Measurements from ENCODE around the gene PRDM11. TPM values are rescaled to one million over a fixed set of nuclear protein-coding genes. Genes with fewer than 3 reads are reported as not detected.

The PRDM11 gene
- total and polyA plus RNA-seq, 2 of the 4 experiments (the other 2 are of a cell fraction): 2.2 to 2.7 TPM

- Histone ChIP-seq H3K27me3 (ENCODE audit: control insufficient read depth, insufficient read depth, low read length) (peaks cover 21% of the 10 kb centered on the region; the same call in 1 of the 2 replicates), H3K18ac (ENCODE audit: low read depth, low read length) (no peak overlapping the region), H2BK20ac (ENCODE audit: low read depth, low read length) (no peak overlapping the region), H3K4me2 (ENCODE audit: low read depth, low read length) (no peak overlapping the region), H3K4me3 (ENCODE audit: insufficient read depth, low read depth, low read length) (no peak overlapping the region), H3K27ac (ENCODE audit: insufficient read depth, low read length) (no peak overlapping the region), H3K9me1 (ENCODE audit: insufficient read depth, low read length) (no peaks in the 10 kb centered on the region), H3K79me1 (ENCODE audit: low read depth in 1 of 2, low read length in 2 of 2) (no peaks in the 10 kb centered on the region), H4K5ac (ENCODE audit: low read depth, low read length) (no peak overlapping the region), H4K20me1 (ENCODE audit: insufficient read depth, low read length) (no peaks in the 10 kb centered on the region), H3K56ac (ENCODE audit: extremely low read depth, insufficient read depth, low read length) (no peak overlapping the region), H3K36me3 (ENCODE audit: control insufficient read depth, insufficient read depth, low read length) (no peaks in the 10 kb centered on the region), H2AFZ (replicated peaks; ENCODE audit: low read length, poor library complexity) (no peak overlapping the region), H2BK120ac (ENCODE audit: low read depth, low read length) (no peak overlapping the region), H3K23ac (ENCODE audit: low read depth, low read length) (no peak overlapping the region), H3K4me1 (ENCODE audit: control insufficient read depth, insufficient read depth, low read length) (no peaks in the 10 kb centered on the region), H4K91ac (ENCODE audit: insufficient read depth, low read depth, low read length) (no peak overlapping the region), H2AK5ac (ENCODE audit: low read depth, low read length) (no peak overlapping the region), H2AK9ac (replicated peaks; ENCODE audit: low read depth, low read length, poor library complexity) (no peak overlapping the region), H3K9me3 (ENCODE audit: control insufficient read depth, insufficient read depth, low read length) (no peaks in the 10 kb centered on the region), H3K4ac (ENCODE audit: low read depth, low read length) (no peak overlapping the region), H4K8ac (ENCODE audit: low read depth in 2 of 2, low read length in 2 of 2) (no peak overlapping the region), H3K14ac (replicated peaks; ENCODE audit: low read depth, low read length) (no peak overlapping the region), H2BK15ac (ENCODE audit: low read depth, low read length) (no peak overlapping the region), H2BK5ac (ENCODE audit: low read depth, low read length, poor library complexity, severe bottlenecking) (no peak overlapping the region), H3K9ac (ENCODE audit: low read depth, low read length) (no peak overlapping the region)
- in situ Hi-C loops (cut with MboI; ENCODE audit: low sequenced_read_pairs) (no loop called here), dilution Hi-C loops (cut with HindIII; ENCODE audit: low sequenced_read_pairs, unreplicated experiment) (no loop called here), intact Hi-C loops (cut with micrococcal nuclease) (no loop called here)
- DNase-seq (no peak), ATAC-seq (ENCODE audit: low read depth) (no peak)
- POLR2A ChIA-PET (ENCODE audit: unreplicated experiment): no interaction called here
- CTCF ChIA-PET: interaction anchor here (0.6 to 0.8 kb wide), 3 partner anchors 9 to 540 kb away, joined by 3 to 4 read pairs (median 4); no protein-coding TSS in a partner anchor
- TF ChIP-seq ELK1 (IDR thresholded peaks at IDR 0.05; ENCODE audit: borderline replicate concordance, low read depth, low read length): no peak
- TF ChIP-seq RAD21 (IDR thresholded peaks at IDR 0.05; ENCODE audit: low read length): no peak
- TF ChIP-seq SMC3 (IDR thresholded peaks at IDR 0.05; ENCODE audit: low read depth, low read length): no peak
- no peak for TF ChIP-seq USF2 (IDR thresholded peaks at IDR 0.05; ENCODE audit: low read depth, low read length)
- TF ChIP-seq NFE2L2 (IDR thresholded peaks at IDR 0.05; ENCODE audit: low read depth, low read length): no peak
- TF ChIP-seq CHD1 (IDR thresholded peaks at IDR 0.05; ENCODE audit: low read depth, low read length): no peak
- TF ChIP-seq POLR2A (IDR thresholded peaks at IDR 0.05; ENCODE audit: low read depth, low read length): no peak
- no peak for TF ChIP-seq CTCF (conservative IDR thresholded peaks at IDR 0.05; ENCODE audit: low read depth, low read length)
- TF ChIP-seq RCOR1 (IDR thresholded peaks at IDR 0.05; ENCODE audit: insufficient replicate concordance, low read length): no peak
- no peak for TF ChIP-seq RFX5 (IDR thresholded peaks at IDR 0.05; ENCODE audit: low read depth, low read length)
- TF ChIP-seq CEBPB (IDR thresholded peaks at IDR 0.05; ENCODE audit: low read depth, low read length): no peak
- no peak for TF ChIP-seq MAFK (IDR thresholded peaks at IDR 0.05; ENCODE audit: low read depth, low read length)
- no peak for TF ChIP-seq MXI1 (IDR thresholded peaks at IDR 0.05; ENCODE audit: borderline replicate concordance, low read depth, low read length)
- TF ChIP-seq BHLHE40 (IDR thresholded peaks at IDR 0.05; ENCODE audit: low read depth, low read length): no peak
- no peak for TF ChIP-seq MAZ (IDR thresholded peaks at IDR 0.05; ENCODE audit: borderline replicate concordance, low read depth, low read length)
- no peak for TF ChIP-seq FOS (IDR thresholded peaks at IDR 0.05; ENCODE audit: low read depth, low read length)
- WGBS, 2 experiments (ENCODE audit: extremely low coverage in 2 of 2, insufficient read length in 1 of 2): 33% methylated on average over 1 of the region's 3 CpGs; no CpG with 5 or more reads in 1 of the 2 experiments
- BruUV-seq (replicated peaks): no TSS peak
Observed at GRCh38 chr11:45250035-45250718, 103.7 kb downstream of the PRDM11 start.
